GM21529 (cell line): ENCODE results near the gene TRPV2.

Experiments used
- ATAC-seq: cut with Tn5 transposase; IDR thresholded peaks from one replicate; pipeline ENCODE4 v1.9.1; 2021; ENCODE audit not compliant: unreplicated experiment

TRPV2 gene

DNA sequence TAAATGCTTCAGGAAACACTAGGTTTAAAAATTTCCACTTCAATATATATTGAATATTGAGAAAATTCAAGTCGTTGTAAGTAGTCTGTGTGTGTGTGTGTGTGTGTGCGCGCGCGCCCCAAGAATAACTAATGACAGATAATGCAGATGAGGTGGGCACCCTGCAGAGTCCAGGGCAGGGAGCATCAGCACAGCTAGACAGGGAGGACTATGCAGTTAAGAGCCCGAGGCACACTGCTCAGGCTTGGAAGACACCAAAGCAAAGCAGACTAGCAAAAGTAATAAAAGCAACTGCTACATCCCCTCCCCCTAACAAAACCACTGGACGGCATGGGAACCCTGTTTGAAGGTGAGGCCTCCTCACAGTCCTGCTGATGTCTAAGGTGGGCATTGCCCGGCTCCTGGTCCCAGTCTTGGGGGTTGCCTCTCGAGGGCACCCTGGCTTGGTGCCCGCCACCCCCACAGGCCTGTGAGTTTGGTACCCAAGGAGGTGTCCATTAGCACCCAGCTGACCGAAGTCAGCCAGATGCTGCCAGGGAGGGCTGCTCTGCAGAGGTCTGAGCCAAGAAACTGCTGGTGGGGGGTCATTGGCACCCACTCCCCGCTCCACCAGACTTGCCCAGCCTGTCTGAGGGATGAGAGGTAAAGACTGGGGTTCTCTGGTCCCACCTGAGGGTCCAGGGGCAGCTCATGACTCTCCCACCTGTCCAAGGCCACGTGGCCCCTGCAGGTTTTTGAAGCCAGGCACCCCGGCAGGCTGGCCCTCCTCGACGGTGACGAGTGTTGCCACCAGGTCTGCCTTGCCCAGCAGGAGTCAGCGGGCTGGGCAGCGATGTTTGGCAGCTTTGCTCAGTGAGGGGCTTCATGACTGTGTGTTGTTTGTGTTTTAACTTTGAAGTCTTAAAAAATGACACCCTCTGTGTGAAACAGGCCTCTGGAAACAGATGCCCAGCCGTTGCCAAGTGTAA, 58.0 kb downstream of the TRPV2 start:
- no peak for ATAC-seq

- no peak for ATAC-seq
Observed at GRCh38 chr17:16474012-16474725, 58.8 kb downstream of the TRPV2 start.

DNA sequence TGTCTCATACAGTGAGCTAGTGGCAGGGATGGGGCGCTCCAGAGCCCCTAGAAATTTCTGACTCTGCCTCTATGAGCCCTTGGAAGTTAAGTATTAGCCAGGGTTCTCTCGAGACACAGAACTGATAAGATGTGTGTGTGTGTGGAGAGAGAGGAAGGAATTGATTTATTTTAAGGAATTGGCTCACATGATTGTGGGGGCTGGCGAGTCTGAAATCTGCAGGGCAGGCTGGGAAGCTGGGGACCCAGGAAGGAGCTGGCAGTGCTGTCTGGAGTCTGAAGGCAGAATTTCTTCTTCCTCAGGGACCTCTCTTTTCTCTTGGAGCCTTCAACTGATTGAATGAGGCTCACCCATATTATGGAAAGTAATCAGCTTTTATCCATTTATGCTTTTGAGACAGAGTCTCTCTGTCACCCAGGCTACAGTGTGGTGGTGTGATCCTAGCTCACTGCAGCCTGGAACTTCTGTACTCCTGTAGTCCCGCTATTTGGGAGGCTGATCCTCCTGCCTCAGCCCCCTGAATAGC, 59.9 kb downstream of the TRPV2 start:
- ATAC-seq = no peak

- no peak for ATAC-seq
Observed at GRCh38 chr17:16477255-16477654, 61.9 kb downstream of the TRPV2 start.

DNA sequence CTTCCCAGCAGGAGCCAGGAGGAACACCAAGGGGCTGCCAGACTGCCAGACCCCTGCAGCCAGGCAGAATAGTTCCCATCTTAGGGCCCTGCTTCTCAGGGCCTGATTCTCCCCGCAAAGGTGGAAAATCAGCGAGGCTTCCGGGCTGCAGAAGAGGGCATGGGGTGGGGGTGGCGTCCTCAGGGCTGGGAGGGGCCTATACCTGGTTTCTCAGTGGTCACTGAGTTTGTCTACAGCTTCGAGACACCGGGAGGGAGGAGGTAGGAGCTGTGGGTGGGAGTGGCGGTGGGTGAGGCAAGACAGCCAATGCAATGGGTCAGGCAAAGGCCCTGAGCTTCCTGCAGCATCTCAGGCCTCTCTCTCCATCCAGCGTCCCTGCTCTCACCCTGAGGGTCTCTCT, 62.3 kb downstream of the TRPV2 start:
- no peak for ATAC-seq

GRCh38 chr17:16478649-16479048, 63.3 kb downstream of the TRPV2 start:
- ATAC-seq = no peak

- ATAC-seq = no peak
Observed at GRCh38 chr17:16479264-16479663, 63.9 kb downstream of the TRPV2 start.

- no peak for ATAC-seq
Observed at GRCh38 chr17:16480995-16481394, 65.6 kb downstream of the TRPV2 start.

- ATAC-seq = no peak
Observed at GRCh38 chr17:16482253-16482652, 66.9 kb downstream of the TRPV2 start.

DNA sequence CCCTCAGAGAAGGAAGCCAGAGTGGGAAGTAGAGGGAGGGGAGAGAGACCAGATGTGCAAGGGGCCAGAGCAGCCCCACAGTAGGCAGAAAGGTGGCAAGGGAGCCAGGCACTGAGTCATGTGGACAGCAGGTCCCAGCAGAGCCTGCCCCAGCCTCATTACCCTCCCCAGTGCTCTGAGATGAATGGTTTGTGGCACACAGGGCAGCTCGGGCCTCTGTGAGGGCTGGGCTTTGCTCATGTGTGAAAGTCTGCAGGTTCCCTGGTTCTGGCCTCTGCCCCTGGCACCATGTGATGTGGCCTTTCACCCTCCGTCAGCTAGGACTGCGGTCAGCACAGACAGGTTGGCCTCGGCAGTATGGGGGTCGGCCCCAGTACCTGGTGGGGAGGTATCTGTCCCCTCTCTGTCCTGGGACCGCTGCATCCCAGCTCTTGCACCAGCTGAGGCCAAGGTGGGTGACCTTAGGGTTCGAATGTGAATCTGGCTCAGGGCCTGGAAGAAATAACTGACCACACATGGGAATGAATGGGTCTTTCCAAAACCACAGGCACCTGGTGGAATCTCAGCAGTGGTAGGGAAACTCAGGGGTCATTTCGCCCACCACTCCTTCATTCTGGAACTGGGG, 67.8 kb downstream of the TRPV2 start:
- no peak for ATAC-seq

- ATAC-seq = no peak
Observed at GRCh38 chr17:16484445-16485175, 69.2 kb downstream of the TRPV2 start.
